GM12864 (cell line): ENCODE measurements around the gene RAB6A.
A peak's percentile ranks its signal among the peaks of the same experiment; 100 is the strongest.

ENCODE experiments used
- DNase-seq: peaks from one replicate; pipeline ENCODE4 v3.0.0-alpha.2; 2011; ENCODE audit warnings: low read depth
- H3K4me3 ChIP-seq: 2 replicates; pipeline ENCODE4 v1.5.1; 2011; ENCODE audit warnings: mild to moderate bottlenecking, low read depth, low read length, control low read depth
- TF ChIP-seq, protein P1 (sequence below): IDR thresholded peaks from 2 replicates; pipeline ENCODE4 v1.5.1; 2011; ENCODE audit warnings: low read depth, mild to moderate bottlenecking, moderate library complexity, low read length, control low read depth, inconsistent platforms; ENCODE audit errors: missing control alignments

The RAB6A gene

DNA sequence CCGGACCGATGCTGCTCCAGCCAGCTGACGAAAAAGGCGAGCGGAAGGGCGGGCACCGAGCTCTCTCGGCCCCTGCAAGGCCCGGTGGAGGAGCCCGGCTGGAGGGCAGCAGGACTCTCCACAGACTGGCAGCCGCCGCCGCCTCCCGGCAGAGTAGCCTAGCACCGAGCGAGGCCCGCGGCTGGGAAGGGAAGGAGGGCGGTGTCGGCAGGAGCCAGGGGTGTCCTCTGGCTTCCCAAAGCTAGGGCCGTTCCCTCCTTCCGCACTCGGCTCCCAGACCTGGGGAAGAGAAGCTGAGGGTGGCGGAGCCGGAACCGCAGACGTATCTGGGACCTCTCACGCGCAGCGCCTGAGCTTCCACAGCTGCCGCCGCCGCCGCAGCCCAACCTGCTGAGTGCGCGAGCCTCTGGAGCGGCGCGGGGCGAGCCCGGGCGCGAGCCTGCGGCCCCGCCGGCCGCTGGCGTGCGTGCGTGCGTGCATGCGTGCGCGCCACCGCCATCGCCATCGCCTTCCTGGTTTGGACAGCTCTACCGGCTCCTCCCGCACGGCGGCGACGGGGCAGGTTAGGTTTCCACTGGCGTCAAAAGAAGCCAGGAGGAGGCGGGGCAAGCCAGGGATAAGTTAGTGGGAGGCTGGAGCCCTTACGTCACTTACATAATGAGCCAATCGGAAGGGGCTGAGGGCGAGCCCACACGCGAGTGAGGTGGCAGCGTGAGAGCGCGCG lies at the start of gene RAB6A:
Gene RAB6A (minus strand): TSS at position 396 of the 724 bp plus-strand sequence. CDS start 439 bp downstream, outside the sequence.
- TF ChIP-seq, protein P1, sequence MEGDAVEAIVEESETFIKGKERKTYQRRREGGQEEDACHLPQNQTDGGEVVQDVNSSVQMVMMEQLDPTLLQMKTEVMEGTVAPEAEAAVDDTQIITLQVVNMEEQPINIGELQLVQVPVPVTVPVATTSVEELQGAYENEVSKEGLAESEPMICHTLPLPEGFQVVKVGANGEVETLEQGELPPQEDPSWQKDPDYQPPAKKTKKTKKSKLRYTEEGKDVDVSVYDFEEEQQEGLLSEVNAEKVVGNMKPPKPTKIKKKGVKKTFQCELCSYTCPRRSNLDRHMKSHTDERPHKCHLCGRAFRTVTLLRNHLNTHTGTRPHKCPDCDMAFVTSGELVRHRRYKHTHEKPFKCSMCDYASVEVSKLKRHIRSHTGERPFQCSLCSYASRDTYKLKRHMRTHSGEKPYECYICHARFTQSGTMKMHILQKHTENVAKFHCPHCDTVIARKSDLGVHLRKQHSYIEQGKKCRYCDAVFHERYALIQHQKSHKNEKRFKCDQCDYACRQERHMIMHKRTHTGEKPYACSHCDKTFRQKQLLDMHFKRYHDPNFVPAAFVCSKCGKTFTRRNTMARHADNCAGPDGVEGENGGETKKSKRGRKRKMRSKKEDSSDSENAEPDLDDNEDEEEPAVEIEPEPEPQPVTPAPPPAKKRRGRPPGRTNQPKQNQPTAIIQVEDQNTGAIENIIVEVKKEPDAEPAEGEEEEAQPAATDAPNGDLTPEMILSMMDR = peak; percentile 19
- peak; percentile 99 for DNase-seq
- H3K4me3 ChIP-seq = peak within 1 kb of the TSS; percentile 66

DNA sequence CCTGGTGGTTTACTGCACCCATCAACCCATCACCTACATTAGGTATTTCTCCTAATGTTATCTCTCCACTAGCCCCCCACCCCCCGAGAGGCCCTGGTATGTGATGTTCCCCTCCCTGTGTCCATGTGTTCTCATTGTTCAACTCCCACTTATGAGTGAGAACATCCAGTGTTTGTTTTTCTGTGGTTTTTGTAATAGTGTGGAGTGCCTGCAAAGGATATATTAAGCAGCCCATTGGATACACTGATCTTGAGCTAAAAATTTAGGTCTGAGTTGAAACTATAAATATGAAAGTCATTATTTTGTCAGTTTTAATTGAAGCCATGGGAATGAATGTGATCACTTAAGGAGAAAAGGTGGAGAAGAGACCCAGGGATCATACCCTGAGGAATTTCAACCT lies 49.8 kb upstream of the RAB6A start:
- DNase-seq = no peak
- TF ChIP-seq, protein P1 = no peak
- H3K4me3 ChIP-seq = no peak overlapping the region

DNA sequence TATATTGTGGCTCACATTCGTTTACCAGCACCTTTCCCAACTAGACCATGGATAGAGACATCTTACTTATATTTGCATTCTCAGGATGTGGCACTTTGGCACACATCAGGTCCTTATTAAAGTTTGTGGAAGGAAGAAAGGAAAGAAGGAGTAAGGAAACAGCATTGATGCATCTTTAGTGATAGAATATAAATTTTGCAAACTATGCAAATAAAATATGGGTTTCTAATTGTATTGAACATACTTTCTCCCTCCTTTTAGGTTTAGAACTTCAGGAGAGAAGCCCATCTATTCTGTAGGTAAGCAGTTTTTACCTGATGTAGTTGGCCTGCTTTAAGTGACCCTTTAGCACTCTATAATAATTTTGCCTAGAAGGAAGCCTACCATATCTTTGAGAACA lies 47.2 kb upstream of the RAB6A start:
- H3K4me3 ChIP-seq = no peak overlapping the region
- TF ChIP-seq, protein P1 = no peak
- DNase-seq = no peak

DNA sequence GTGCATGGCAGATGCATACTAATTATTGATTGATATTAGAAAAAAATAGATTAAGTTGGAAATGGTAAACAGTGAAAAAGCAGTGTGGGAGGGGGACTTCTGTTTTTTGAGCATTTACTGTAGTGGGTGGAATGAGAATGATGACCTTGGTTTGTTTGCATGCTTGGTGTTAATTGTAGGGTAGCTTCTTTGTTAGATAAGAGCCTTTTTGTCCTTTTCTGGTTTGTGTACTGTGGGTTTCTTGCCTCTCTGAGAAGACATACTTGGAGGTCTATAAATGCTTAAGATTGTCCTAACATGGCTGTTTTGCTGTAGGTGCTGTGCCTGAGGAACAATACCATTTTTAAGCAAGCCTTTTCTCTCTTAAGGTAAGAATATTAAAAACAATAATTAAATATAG lies 43.8 kb upstream of the RAB6A start:
- DNase-seq = no peak
- TF ChIP-seq, protein P1 = no peak
- H3K4me3 ChIP-seq = no peak overlapping the region

DNA sequence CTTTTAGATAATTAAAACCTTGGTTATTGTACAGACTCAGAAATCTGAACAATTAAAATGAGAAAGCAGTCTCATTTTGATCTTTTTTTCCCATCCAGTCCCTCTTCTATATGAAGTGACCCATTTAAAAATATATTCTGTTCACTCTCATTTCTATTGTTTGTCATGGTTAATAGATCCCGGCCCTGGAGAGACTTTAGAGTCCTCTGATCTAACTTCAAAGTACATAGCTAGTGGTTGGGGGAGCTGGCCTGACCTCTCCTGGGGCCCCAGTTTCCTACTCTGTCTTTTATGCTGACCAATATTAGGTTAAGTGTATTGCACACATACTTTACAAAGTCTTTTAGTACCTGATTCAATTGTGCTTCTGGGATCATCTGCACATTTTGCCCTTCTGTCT lies 40.3 kb upstream of the RAB6A start:
- no peak for DNase-seq
- no peak overlapping the region for H3K4me3 ChIP-seq
- TF ChIP-seq, protein P1 = no peak

DNA sequence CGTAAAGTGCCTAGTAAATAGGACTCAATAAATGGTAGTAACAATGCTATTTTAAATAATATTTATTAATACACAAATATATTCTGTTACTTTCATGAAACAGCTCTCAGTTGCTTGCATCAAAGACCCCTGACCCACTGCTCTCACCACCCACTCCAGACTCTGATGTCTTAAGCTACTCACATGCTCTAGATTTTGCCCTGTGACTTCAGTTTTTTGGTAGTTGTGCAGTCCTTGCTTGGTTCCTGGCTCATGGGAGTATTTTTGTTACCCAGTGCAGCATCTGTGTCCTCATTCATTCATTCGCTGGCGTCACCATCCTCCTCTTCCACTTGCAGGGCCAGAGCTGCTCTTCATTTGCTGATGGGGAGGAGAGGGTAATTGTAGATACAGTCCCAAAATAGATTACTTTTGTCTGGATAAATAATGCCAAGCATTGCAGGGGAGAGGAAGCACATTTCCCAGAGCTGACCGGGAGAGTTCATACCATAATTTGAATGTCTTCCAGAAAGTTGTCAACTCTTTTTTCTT lies 39.5 kb upstream of the RAB6A start:
- no peak overlapping the region for H3K4me3 ChIP-seq
- DNase-seq = no peak
- TF ChIP-seq, protein P1 = no peak

DNA sequence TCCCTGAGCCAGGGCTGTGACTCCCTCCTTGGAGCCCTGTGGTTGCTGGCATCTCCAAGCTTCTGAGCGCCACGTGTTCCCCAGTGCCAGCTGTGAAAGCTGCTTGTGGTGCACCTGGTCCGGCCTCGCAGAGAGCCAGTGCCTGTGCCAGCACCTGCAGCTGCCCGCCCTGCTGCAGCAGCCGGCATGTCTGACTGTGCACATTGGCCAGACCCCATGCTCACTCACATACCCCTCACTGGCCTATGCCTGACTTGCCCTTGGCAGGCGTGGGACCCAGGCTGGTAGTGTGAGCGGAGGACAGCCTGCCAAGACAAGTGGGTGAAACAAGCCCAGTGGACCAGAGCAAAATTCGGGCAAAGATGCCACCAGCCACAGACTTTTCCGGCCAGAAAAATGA lies 36.6 kb upstream of the RAB6A start:
- DNase-seq = no peak
- H3K4me3 ChIP-seq = no peak overlapping the region
- TF ChIP-seq, protein P1 = no peak
